22Rv1 (cell line): Measurements from ENCODE around the gene NKIRAS2.

Experiments used
- H3K27ac ChIP-seq: fragments of 450-650 bp; 2 replicates; pipeline ENCODE4 v1.5.1; 2017
- ZFX ChIP-seq: fragments of 450-650 bp; IDR thresholded peaks from 2 replicates; pipeline ENCODE4 v1.6.1; 2017; ENCODE audit warnings: antibody characterized with exemption, borderline replicate concordance
- TF ChIP-seq, protein P1 (sequence below): fragments of 450-650 bp; IDR thresholded peaks from 2 replicates; pipeline ENCODE4 v1.5.1; 2017; ENCODE audit warnings: mild to moderate bottlenecking

Gene NKIRAS2

DNA sequence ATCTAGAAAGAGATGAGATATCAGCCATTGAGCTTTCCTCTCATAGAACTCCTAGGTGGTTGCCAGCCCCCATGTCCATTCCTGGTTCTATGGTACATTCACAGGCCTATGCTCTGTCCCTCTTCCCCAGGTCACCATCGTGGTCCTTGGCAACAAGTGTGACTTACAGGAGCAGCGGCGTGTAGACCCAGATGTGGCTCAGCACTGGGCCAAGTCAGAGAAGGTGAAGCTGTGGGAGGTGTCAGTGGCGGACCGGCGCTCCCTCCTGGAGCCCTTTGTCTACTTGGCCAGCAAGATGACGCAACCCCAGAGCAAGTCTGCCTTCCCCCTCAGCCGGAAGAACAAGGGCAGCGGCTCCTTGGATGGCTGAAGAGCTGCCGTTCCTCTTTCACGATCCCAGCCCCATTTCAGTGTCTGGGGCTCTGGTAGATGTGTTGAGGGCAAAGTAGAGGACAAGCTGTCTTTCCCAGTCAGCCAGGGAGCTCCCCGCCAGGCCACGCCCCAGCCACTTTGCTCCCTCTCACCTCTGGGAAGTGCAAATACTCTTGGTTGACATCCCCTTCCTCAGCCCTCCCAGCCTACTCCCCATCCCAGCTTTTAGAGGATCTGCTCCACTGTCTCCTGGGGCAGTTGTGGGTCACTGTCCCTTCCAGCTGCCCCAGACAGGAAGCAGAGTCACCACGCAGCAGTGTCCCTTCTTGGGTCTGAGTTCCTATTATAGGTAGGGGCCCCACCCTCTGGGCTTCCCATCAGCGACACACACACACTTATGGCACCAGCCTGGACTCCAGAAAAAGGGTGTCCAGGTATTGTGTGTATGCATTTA, 3.8 kb downstream of the NKIRAS2 start:
- TF ChIP-seq, protein P1, sequence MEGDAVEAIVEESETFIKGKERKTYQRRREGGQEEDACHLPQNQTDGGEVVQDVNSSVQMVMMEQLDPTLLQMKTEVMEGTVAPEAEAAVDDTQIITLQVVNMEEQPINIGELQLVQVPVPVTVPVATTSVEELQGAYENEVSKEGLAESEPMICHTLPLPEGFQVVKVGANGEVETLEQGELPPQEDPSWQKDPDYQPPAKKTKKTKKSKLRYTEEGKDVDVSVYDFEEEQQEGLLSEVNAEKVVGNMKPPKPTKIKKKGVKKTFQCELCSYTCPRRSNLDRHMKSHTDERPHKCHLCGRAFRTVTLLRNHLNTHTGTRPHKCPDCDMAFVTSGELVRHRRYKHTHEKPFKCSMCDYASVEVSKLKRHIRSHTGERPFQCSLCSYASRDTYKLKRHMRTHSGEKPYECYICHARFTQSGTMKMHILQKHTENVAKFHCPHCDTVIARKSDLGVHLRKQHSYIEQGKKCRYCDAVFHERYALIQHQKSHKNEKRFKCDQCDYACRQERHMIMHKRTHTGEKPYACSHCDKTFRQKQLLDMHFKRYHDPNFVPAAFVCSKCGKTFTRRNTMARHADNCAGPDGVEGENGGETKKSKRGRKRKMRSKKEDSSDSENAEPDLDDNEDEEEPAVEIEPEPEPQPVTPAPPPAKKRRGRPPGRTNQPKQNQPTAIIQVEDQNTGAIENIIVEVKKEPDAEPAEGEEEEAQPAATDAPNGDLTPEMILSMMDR, result no peak
- no peak for TF ChIP-seq ZFX

GRCh38 chr17:42025191-42025579, 5.3 kb downstream of the NKIRAS2 start:
- H3K27ac ChIP-seq, result peak overlapping the region; percentile 32; the same call in 1 of the 2 replicates
- no peak for TF ChIP-seq ZFX
- TF ChIP-seq, protein P1, result peak; percentile 66

More for the DNA sequence above, 3.8 kb downstream of the NKIRAS2 start:
- H3K27ac ChIP-seq, result peak overlapping the region; percentile 32; the same call in 1 of the 2 replicates

DNA sequence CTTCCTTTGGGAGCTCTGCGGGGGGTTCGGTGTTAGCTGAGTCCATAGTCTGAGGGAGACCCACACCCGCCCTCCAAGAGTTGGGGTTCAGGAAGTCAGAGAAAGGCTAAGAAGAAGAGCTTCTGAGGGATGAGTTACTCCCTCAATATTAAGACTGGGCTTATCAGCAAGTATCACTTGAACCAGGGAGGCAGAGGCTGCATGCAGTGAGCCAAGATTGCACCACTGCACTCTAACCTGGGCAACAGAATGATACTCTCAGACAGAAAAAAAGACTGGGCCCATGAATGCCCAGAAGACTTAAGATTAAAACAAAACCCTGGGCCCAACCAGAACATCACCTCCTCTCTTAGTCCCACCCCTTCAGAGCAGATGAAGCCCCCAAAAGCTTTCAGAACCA, 6.0 kb downstream of the NKIRAS2 start:
- no peak for TF ChIP-seq ZFX
- TF ChIP-seq, protein P1, result no peak
- no peak overlapping the region for H3K27ac ChIP-seq

GRCh38 chr17:42026857-42027589, 7.1 kb downstream of the NKIRAS2 start:
- TF ChIP-seq, protein P1, result no peak
- TF ChIP-seq ZFX, result no peak
- no peak overlapping the region for H3K27ac ChIP-seq

DNA sequence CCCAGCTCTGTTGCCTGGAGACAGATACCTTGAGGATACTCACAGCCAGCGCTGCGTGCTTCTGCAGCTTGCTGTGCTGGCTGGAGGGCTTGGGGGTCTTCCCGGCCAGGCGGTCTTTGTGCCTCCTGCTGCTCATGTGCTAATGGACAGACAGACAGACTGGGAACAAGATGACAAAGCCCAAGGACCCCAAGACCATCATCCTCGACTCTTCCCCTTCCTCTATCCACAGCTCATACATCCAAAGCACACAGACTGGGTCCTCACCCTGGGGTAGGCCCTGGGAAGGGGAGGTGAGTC, 7.7 kb downstream of the NKIRAS2 start:
- no peak for TF ChIP-seq ZFX
- TF ChIP-seq, protein P1, result no peak
- no peak overlapping the region for H3K27ac ChIP-seq

GRCh38 chr17:42027961-42028790, 8.3 kb downstream of the NKIRAS2 start:
- TF ChIP-seq, protein P1, result peak; percentile 59
- TF ChIP-seq ZFX, result no peak
- H3K27ac ChIP-seq, result no peak overlapping the region
